Measurements from ENCODE around the gene TMEM131L. TPM values are rescaled to one million over a fixed set of nuclear protein-coding genes. Genes with fewer than 3 reads are reported as not detected.

TMEM131L gene
- 81.7 TPM for total RNA-seq

GRCh38 chr4:153466081-153466948, at the start of gene TMEM131L:
Gene TMEM131L, plus strand, starts transcription at chr4:153466360. Its CDS starts 38 bp downstream, at chr4:153466398.

GRCh38 chr4:153684182-153684970, 218.2 kb downstream of the TMEM131L start, which contains the start of gene TLR2:
Gene TLR2, plus strand, starts transcription at chr4:153684280. Its CDS starts 18,628 bp downstream, at chr4:153702908.

Other genes starting within 250 kb of the TMEM131L start
- 7.5 TPM for gene MND1, start 121.7 kb upstream of the TMEM131L start, total RNA-seq
- 0.63 TPM for gene TLR2, start 217.9 kb downstream of the TMEM131L start, total RNA-seq